GM12872 (cell line): ENCODE measurements around the gene PGBD5.

Source experiments
- CTCF ChIP-seq: IDR thresholded peaks from 3 replicates; pipeline ENCODE4 v1.5.1; 2011; ENCODE audit warnings: low read depth, mild to moderate bottlenecking, low read length, moderate library complexity; ENCODE audit not compliant: insufficient read depth

PGBD5 gene

DNA sequence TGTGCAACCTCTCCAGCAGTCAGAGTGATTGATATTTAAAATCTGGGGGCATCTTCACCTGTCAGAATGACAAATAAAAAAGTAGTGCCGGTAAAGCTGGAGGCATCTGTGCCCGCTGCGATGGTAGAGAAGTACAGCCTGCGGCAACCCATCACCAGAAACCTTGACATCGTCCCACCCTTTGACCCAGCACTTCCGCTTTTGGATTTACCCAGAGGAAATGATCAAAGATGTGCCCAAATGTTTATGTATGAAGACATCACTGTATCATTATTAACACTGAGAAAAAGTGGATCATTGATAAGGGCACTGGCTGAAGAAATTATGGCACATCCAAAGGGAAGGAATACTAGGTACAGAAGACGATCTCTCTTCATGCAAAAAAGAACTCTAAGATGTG, 96.0 kb downstream of the PGBD5 start:
- no peak for TF ChIP-seq CTCF

- TF ChIP-seq CTCF: no peak
Observed at GRCh38 chr1:230328342-230329015, 97.7 kb downstream of the PGBD5 start.

DNA sequence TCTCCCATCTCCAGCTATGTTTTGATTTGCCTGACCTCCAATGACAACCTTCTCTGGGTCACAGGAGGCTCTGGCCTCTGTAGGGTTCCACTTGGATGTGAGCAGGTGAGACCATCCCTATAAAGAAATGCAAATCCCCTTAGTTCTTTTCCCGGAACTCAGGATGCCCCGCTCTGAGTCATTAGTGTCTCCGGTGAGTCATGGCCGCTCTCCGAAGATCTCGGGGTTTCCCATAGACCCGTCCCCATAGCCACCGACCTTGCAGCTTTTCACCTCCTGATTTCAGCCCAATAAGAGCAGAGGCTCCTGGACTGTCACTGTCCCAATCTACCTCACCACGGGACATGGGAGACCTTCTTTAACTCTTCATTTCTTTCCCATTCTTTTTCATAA, 98.2 kb downstream of the PGBD5 start:
- no peak for TF ChIP-seq CTCF

DNA sequence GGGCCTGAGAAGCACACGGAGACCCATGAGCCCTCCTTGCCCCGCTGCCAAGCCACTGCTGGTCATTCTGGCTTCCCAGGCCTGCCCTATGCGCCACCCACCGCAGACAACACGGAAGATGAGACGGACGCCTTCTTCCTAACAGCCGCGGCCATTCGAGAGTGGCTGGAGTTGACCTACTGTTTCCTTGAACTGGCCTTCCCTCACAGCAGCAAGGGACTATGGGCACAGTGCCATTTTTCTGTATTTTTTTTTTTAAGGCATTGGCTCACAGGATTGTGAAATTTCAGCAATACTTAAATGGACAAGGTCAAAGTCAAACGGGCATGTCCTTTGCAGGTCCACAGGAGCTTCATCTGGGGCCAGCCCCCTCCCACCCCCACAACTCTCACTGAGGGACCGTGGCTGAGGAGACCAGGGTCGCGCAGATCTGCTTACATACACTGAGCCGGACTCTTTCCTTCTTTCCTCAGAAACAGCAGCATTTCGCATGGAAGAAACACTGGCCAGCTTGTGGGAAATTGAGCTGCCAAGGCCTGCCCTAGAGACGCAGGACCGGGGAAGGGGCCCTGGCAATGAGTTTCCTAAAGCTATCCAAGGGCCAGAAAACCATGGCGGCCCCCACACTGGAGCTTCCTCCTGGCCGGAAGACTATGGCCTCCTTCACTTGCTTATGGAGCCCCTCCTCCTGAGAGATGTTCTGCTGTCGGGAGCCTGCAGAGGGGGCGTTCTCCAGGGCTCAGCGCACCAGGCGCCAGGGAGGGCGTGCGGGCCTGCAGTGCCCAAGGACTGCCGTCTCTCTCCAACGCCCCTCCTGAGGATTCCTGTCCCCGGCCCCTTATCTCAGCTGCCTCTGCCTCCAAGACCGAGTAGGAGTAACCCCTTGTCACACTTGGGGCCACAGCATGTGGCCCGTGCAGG, 98.9 kb downstream of the PGBD5 start:
- no peak for TF ChIP-seq CTCF

- TF ChIP-seq CTCF: no peak
Observed at GRCh38 chr1:230323686-230324085, 102.4 kb downstream of the PGBD5 start.

GRCh38 chr1:230322967-230323547, 103.1 kb downstream of the PGBD5 start:
- no peak for TF ChIP-seq CTCF

DNA sequence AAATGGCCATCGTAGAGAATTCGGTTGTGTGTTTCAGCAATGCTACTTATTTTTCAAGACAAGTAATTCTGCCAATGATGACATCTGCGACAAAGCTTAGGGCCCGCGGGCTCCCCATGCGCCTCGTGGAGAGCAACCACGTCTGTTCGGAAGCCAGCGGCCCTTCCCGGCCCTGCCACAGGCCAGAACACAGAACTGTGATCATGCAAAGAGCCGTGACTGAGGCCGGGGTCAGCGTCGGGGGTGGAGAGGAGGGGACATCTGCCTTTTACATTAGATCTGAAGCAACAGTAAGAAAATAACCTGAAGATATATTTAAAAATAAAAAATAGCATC, 103.7 kb downstream of the PGBD5 start:
- no peak for TF ChIP-seq CTCF
